NCI-H146 (cell line): ENCODE results near the gene FMN2.
"Not testable (repeated sequence)": the region's sequence is repeated elsewhere in the genome, so short reads cannot be mapped to it uniquely, and the experiment has no call there.

Experiments used
- DNase-seq: peaks from one replicate; lab custom pipeline; 2025; lab: John Stamatoyannopoulos, UW

The FMN2 gene

DNA sequence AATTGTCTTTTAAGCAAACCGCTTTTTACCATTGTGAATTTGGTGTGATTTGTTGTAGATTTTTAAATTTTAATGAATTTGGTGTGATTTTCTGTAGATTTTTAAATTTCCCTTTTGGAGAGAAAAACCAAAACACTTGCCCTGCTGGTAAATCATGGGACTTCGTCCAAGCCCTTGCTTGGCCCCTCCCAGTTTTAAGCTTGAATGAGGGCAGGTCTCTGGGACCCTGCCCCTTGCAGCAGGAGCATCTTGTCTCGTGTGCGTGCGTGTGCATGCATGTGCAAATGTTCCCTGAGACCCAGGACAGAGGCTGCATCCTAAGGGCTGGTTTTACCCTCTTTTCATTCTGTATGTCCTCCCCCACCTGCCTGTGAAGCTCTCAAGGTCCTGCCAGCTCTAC, 271.6 kb downstream of the FMN2 start:
- DNase-seq: no peak

DNA sequence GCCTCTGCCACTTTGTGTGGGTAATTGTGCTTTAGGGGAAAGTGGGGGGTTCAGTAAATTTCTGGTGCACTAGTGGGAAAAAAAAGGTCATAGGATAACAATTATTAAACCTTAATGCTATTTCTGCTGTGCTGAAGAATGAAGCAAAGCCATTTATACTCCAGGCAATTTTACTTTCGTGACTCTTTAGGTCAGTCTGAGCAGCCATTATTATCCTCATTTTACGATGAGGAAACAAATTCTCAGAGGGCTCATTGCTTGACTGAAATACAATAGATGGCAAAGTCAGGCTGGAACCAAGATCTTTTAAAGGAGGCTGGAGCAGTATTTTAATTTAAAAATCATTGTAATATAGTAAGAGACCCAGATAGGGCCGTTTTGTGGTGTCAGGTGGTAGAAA, 272.2 kb downstream of the FMN2 start:
- no peak for DNase-seq

DNA sequence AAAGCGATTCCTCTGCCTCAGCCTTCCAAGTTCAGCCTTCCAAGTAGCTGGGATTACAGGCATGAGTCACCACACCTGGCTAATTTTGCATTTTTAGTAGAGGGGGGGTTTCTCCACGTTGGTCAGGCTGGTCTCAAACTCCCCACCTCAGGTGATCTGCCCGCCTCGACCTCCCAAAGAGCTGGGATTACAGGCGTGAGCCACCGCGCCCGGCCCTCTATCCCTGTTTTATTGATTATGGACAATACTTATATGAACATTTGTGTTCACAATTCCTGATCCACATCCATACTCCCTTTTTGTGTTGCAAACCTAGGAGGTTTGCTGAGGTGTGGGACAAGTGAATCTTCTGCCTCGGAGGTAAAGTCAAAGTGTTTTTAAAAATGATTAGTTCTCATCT, 275.0 kb downstream of the FMN2 start:
- no peak for DNase-seq

DNA sequence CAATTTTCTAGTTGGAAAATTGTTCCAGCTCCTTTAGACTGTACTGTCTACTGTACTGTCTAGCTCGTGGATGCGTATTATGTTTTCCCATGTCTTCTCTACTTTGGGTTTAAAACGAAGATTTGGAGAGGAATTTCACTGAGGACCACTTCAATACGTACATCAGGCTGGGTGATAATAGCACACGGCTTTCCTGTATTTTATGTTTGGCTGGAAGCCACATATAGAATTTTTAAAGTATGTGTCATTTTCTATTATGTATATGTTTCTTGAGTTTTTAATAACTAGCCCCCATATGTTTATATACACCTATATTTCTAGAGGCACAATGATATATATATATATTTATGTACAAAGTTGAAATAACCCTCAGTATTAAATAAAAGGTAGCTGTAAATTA, 293.9 kb downstream of the FMN2 start:
- no peak for DNase-seq

DNA sequence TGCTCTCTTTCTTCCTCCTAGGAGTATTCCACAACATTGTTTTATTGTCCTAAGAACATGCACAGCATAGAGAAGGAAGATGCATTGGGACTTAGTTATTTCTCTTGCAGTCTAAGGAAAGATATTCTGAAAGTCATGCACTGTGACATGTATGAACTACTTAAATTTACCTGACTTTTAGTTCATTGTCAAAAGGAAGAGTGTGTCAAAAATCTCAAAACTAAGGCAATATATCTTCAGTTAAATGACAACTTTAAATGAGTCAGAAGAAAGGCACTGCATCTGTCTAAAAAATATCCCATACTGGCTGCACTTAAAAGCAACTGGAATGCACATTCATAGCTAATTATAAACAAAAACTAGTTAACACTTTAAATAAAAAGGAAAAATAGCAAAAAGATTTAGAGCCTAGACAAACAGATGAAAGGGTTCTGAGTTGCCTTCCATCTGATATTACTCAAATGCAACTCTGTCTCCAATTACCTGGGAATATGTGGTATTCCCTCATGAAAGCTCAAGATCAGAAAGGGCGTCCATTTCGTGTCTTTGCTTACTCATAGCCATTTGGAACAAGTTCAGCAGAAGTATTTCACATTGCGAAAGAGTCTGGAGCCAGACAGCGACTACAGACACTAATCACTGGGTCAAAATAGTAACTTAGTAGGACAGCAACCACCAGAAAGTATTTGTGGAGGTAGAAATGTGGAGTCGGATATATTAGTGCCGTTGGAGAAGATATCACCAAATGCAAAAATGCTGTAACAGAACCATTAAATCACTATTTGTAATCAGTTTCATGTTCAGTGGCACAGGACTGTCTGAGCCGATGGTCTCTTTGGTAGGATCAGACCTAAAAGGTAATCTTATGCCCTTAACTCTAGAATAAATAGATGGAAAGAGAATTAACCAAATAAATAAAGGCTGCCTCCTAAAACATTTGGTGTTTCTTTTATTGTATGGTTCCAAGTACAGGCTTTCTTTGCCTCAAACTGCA, 294.6 kb downstream of the FMN2 start:
- no peak for DNase-seq

DNA sequence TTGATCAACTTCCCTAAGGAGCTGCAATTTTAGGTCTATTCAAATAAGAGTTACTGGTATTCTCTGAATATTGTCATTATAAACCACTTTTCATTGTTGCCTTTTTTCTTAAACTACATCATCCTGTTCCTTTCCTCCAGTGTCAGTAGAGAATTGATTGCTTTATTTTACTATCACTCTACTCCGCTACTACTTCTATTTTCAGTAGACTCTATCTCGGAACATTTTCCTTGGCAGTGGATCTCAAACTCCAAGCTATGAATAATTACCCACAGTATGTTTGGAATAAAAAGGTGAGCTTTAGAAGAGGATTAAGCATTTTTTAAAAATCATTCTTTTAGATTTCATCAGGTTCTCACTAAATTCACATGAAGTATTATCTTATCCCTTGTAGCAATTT, 295.4 kb downstream of the FMN2 start:
- no peak for DNase-seq

DNA sequence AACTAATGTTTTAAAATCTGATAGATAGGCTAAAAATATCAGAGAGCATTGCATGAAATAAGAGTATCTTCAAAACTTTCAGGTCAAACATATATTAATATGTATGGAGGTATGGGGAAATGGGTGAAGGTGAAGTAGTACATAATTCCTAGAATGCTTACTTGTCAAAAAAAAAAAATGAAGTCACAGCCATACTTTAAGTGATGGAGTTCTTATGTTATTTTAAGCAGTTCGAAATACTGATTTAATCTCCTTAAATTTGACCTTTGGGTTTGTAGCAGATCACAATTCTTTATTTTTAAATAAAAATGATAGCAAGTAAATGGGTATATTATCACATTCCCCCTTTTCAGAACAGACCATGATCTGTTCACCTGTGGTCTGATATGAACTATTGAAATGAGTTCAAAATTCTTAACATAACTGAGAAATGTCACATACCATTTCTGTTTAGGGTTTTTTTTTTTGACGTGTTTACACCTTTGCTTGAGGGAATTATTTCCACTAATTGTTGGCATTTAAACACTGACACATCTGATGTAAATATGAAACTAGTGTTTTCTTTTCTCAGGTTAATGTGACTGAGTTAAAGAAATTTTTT, 300.1 kb downstream of the FMN2 start:
- no peak for DNase-seq

DNA sequence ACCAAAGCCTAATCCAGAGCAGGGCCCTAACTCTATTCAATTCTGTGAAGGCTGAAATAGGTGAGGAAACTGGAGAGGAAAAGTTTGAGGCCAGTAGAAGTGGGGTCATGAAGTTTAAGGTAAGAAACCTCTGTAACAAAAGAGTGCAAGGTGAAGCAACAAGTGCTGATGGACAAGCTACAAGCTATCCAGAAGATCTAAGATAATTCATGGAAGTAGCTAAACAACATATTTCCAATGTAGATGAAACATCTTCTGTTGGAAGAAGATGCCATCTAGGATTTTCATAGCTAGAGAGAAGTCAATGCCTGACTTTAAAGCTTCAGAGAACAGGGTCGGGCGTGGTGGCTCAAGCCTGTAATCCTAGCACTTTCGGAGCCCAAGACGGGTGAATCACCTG, 302.7 kb downstream of the FMN2 start:
- DNase-seq: no peak

DNA sequence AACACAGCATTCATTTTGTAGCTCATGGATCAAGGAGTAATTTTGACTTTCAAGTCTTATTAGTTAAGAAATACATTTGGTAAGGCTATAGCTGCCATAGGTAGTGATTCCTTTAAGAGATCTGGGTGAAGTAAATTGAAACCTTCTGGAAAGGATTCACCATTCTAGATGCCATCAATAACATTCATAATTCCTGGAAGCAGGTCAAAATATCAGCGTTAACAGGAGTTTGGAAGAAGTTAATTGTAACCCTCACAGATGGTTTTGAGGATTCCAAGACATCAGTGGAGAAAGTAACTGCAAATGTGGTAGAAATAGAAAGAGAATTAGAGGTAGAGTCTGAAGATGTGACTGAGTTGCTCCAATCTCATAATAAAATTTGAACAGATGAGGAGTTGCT, 303.7 kb downstream of the FMN2 start:
- no peak for DNase-seq

DNA sequence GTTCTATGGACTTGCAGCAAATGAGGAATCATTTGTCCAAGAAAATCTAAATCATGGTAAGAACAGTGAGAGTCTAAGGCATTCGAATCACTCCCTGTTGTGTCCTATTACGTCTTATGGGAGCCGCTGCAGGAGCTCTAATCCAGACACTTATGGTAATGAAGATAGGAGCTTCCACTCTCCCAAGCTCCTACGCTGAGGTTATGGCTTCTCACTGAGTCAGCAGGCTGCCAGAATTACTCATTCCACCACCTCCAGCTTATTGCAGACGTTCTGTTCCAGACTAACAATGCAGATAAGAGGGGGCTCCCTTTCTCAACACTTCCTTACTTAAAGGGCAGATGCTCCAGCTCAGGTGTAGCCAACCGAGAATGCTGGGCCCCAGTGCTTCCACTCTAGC, 307.7 kb downstream of the FMN2 start:
- DNase-seq: no peak

DNA sequence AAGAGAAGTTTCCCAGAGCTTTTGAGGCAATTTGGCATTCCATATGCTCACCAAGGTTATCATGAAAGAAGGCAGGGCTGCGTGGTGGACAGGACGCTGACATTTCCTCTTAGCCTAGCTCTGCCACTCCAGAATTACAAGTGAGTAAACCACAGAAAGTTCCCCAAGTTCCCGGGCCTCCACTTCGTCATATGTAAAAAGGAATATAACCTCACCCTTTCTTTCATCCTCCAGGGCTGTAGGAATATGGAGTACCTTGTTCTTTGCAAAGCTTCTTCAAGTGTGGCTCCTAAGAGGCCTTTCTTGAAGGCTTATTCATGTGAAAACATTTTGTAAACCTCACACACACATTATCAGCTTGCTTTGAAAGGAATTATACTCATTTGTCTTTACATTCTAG, 310.0 kb downstream of the FMN2 start:
- DNase-seq: no peak

DNA sequence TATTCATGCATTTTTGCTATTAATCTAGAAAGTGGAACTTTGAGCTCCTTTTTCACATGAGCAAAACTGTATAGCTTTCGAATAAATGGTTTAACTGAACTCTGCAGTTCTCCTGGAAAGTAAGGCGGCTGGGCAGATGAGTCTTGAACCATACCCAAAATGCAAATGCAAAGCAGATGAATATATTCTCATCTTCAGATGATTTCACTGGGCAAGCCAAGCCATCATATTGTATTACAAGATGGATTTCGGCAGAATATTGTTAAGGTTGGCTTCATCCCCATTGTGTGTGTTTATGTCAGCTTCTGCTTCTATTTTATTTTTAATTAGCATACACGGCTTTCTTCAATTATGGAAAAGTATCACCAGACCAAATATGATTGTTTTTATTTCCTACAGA, 310.6 kb downstream of the FMN2 start:
- no peak for DNase-seq

DNA sequence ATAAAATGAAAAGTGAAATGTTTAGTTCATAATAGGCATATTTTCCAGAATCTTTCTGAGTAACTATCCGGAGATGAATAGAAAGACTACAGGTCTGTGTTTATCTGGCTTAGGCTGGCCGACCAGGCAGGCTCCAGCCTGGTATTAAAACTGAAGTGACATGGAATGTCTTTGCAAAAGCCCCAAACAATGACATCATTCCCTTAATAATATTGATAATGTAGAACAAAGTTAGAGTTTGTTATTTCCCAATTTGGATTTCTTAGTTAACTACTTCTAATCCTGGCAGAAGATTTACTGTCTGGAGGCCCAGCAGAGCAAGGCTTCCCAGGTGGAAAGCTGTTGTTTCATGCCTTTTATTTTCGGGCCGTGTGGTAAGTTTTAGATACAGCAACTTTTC, 312.6 kb downstream of the FMN2 start:
- DNase-seq: no peak

DNA sequence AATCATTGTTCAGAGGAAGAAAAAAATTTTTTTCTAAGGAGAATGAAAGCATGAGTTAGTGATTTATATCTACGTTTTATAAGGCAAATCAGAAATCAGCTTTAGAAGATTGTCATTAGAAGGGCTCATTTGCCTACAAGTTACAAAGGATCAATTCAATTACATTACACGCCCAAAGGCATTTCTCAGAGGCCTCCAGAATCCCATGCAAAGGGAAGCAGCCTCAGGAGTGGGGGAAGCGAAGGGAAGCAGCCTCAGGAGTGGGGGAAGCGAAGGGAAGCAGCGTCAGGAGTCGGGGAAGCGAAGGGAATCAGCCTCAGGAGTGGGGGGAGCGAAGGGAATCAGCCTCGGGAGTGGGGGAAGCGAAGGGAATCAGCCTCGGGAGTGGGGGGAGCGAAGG, 314.1 kb downstream of the FMN2 start:
- DNase-seq: no peak

DNA sequence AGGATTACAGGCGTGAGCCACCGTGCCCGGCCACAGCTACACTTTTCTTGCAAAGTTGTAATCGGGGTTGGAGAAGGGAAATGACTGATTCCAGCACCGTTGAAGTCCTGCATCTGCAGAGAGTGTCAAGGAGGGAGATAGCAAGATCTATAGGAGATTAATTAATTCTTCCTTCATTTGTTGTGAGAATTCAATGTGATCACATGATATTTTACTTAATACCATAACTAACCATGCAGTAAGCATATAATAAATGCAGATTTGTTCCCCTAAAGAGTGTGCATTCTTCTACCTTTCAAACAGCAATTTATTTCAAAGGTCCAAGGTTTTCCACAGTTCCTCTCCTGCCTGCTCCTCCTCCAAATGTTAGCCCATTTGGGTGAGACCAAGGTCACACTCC, 315.7 kb downstream of the FMN2 start:
- DNase-seq: no peak

DNA sequence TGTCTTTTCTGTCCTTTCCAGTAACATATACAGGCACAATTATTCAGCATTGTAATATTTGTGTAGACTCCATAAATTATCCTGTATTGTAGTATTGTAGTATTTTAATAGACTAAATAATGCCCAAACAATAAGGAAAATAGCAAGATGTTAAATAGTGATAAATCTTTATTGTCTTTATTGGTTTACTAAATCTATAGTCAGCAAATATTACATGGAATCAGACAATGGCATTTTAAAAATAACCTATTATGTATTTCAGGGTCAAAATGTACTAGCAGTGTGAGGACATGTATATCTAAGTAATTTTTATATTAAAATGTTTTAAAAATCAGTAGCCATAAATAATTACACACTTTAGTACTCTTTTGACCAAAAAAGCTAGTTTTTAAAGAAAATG, 317.9 kb downstream of the FMN2 start:
- DNase-seq: no peak

DNA sequence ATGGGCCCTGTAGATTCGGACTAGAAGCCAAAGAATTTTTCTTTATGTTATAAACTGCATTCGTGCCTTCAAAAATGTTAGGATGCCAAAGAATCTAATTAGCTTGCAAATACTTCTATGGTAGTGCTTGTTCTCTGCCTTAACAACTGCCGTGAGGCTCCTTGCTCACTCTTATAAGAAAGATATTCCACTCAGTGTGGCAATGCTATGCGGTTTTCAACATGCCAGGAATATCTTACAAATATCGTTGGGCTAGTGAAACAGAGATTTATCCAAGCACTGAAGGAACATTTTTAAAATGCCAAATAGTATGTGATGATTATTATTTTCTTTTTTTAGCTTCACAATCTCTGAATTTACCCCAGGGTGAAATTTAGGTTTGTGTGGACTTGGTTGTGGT, 322.0 kb downstream of the FMN2 start:
- no peak for DNase-seq

DNA sequence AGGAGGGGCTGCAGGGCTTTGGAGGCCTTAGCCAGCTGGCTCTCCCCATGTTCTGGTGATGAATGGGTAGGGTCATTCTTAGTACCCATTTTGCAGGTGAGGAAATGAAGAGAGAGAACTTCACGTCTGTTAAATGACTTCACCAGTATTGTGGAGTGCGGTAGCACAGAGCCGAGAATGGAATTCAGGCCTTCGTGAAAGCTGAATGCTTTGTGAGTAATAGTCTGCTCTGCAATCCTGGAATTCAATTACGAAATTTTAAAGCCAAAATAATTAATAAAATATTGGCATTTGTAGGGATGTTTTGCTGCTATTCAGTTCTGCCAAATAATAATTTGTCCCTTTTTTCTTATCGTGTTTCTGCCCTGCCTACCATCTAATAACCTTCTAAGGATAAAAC, 322.6 kb downstream of the FMN2 start:
- no peak for DNase-seq

DNA sequence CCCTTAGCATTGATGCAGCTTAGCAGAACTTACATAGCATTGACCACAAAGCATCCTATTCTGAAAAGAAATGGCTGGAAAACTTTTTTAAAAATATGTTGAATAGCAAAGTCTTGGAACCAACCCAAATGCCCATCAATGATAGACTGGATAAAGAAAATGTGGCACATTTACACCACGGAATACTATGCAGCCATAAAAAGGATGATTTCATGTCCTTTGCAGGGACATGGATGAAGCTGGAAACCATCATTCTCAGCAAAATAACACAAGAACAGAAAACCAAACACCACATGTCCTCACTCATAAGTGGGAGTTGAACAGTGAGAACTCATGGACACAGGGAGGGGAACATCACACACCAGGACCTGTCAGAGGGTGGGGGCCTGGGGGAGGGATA, 323.3 kb downstream of the FMN2 start:
- DNase-seq: not testable (repeated sequence)

DNA sequence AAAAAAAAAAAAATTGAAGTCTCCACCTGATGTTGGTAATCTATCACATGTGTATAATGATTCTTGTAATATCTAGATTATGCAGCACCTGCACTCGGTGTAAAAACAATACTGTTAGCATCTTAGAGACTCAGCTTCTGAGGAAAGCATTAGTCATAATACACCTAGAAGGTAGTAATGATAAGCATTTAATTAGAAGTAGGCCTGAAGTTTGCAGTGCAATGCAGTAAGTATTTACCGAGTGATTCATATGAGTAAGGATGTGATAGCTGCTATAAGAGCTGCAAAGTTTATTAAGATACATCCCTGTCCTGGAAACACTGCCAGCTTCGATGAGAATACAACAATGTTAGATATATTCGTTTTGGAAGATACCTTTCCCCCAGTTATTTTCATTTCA, 323.8 kb downstream of the FMN2 start:
- no peak for DNase-seq

DNA sequence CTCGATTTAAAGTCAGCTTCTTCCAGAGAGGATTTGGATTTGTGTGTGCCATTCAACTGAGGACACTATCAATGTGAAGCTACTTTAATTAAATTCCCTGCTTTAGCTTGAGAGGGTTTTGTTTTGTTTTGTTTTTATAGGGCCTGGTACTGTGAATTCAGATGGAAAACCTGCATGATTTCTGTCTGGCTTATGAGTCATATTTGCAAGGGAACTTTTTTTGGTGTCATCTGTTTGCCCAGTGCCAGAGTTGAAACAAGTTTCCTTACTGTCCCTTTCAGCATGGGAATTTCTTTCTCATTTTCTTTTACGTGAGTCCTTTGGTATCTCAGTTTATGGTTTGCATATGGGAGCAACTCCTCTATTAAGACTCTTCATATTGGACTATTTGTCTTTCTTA, 325.6 kb downstream of the FMN2 start:
- DNase-seq: no peak

DNA sequence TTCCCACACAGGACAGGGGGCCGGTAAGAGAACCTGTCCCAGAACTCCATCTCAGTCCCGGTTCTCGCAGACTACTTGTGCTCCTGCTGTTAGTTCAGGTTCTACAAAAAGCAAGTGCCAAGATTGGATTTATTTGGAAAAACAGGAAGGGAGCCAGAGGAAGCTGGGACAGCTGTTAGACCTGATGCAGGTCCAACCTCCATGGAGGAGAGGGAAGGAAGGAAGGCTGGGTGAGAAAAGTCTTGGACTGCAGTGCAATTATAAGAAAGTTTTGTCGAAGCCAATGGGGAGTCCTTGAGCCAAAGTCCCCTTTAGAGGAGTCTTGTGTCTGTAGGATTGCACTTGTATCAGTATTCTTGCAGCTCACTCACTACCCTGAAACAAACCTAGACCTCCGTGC, 329.1 kb downstream of the FMN2 start:
- no peak for DNase-seq

DNA sequence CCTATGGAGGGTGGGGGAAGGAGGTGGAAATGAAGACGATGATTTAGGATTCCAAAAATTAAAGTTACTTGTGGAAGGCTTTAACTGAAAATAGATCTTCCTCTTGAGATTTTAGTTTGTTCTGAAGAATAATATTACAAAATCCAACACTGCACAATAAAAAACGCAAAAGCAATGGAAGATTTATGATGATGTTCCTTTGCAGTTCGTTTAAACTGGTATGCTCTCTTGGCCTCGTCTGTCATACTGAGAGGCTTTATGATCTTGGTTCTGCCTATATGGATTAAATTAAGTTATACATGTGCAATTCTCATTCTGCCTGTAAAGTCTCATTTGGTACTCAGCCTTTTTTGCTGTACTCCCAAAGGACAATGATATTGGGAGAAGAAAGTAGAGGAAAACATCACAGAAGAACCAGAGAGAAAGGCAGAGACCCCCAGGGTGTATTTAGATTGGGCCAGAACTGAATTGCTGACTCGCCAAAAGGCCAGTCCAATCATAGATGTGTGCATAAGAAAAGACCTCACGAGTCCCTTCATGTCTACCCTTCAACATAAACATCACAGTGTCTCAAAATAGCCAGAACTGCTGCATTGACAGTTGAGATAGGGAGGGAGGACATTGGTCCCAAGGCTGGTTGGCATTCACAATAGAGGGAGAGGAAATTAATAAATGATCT, 331.7 kb downstream of the FMN2 start:
- no peak for DNase-seq
